HepG2 (cell line): ENCODE measurements around the gene PGPEP1. TPM values are rescaled to one million over a fixed set of nuclear protein-coding genes. Genes with fewer than 3 reads are reported as not detected.

ENCODE experiments used
- ATAC-seq: fragments of 200-7000 bp; cut with Tn5 transposase; 3 replicates; pipeline ENCODE4 v1.9.1; 2020; ENCODE audit warnings: mild to moderate bottlenecking, moderate library complexity
- BruUV-seq: library from RNA; stranded (reverse); fragments of 400-500 nt; replicated peaks from 2 replicates; lab custom pipeline; 2021; lab: Mats Ljungman, UMichigan
- CTCF ChIA-PET: fragments of 300-600 bp; formaldehyde crosslinking; extraction: SDS; loops from one replicate; lab custom pipeline; 2021; ENCODE audit warnings: low total read pairs, inconsistent platforms, low intra/inter-chr PET ratio; lab: Yijun Ruan, JAX
- POLR2A ChIA-PET: fragments of 350-600 bp; sonication (Branson Sonifier 250); formaldehyde crosslinking; loops from one replicate; lab custom pipeline; 2020; ENCODE audit warnings: antibody characterized with exemption, inconsistent platforms; lab: Yijun Ruan, JAX
- DNase-seq: peaks from one replicate; pipeline ENCODE4 v3.0.0-alpha.2; 2015; ENCODE audit warnings: low spot score
- FAIRE-seq: peaks from 3 replicates; lab custom pipeline; 2011; peaks lifted over from hg19 to GRCh38; lab: Jason Lieb, UNC
- H2AFZ ChIP-seq: one replicate; pipeline ENCODE4 v1.6.1; 2011; ENCODE audit warnings: low read length, inconsistent platforms
- H3K27ac ChIP-seq: fragments of 300-600 bp; 3 replicates; pipeline ENCODE4 v1.8.0; 2011; ENCODE audit warnings: mixed run types, mild to moderate bottlenecking, mixed read lengths, low read length, inconsistent platforms; ENCODE audit not compliant: insufficient read depth; ENCODE audit errors: extremely low read length
- H3K27me3 ChIP-seq, 2 experiments: fragments of 200-600 bp in 1 of 2; 2 replicates in 1 of 2; 3 replicates in 1 of 2; pipeline versions ENCODE4 v1.6.0 to v1.8.0; 2011; ENCODE audit warnings: low read length in 2 of 2, mild to moderate bottlenecking in 2 of 2, moderate library complexity in 2 of 2, inconsistent platforms in 1 of 2; ENCODE audit not compliant: insufficient read depth in 2 of 2, control insufficient read depth in 1 of 2
- H3K36me3 ChIP-seq, 2 experiments: fragments of 200-600 bp in 1 of 2; replicated peaks in 1 of 2; 2 replicates in 1 of 2; 3 replicates in 1 of 2; pipeline versions ENCODE4 v1.5.1 to v1.8.0; 2011; ENCODE audit warnings: low read length in 2 of 2, inconsistent platforms in 1 of 2; ENCODE audit not compliant: insufficient read depth in 2 of 2, control insufficient read depth in 1 of 2
- H3K4me1 ChIP-seq: 2 replicates; pipeline ENCODE4 v1.5.1; 2012; ENCODE audit warnings: low read length, inconsistent platforms; ENCODE audit not compliant: insufficient read depth
- H3K4me2 ChIP-seq: 2 replicates; pipeline ENCODE4 v1.6.0; 2011; ENCODE audit warnings: low read depth, low read length, inconsistent platforms
- H3K4me3 ChIP-seq, 3 experiments: fragments of 200-600 bp in 1 of 3; sonication (generic), shearing (Covaris generic) in 1 of 3; replicated peaks in 1 of 3; 2 replicates each; pipeline ENCODE4 v1.5.1; 2011 to 2016; ENCODE audit warnings: low read length in 3 of 3, inconsistent platforms in 2 of 3, low read depth in 2 of 3, mild to moderate bottlenecking in 2 of 3, control low read depth in 1 of 3, mixed read lengths in 1 of 3; ENCODE audit not compliant: insufficient read depth in 1 of 3
- H3K79me2 ChIP-seq: one replicate; pipeline ENCODE4 v1.6.1; 2011; ENCODE audit warnings: low read length, inconsistent platforms; ENCODE audit not compliant: insufficient read depth
- H3K9ac ChIP-seq: 2 replicates; pipeline ENCODE4 v1.6.0; 2011; ENCODE audit warnings: mild to moderate bottlenecking, low read depth, low read length, inconsistent platforms; ENCODE audit not compliant: insufficient read depth
- H3K9me3 ChIP-seq: 2 replicates; pipeline ENCODE4 v1.5.1; 2012; ENCODE audit warnings: mild to moderate bottlenecking, low read length
- H4K20me1 ChIP-seq: 2 replicates; pipeline ENCODE4 v1.6.0; 2011; ENCODE audit warnings: inconsistent platforms, mild to moderate bottlenecking, low read length, moderate library complexity; ENCODE audit not compliant: insufficient read depth
- ZBTB33 ChIP-seq: sonication (generic); formaldehyde crosslinking; IDR thresholded peaks from 2 replicates; pipeline ENCODE4 v1.4.0; 2020; ENCODE audit warnings: missing genetic modification reagents
- ZNF263 ChIP-seq: sonication (generic); formaldehyde crosslinking; IDR thresholded peaks from 2 replicates; pipeline ENCODE4 v1.4.0; 2020; ENCODE audit warnings: missing genetic modification reagents
- ZNF282 ChIP-seq: fragments of 450-650 bp; IDR thresholded peaks from 2 replicates; pipeline ENCODE4 v1.6.1; 2018; ENCODE audit not compliant: partially characterized antibody
- ZNF782 ChIP-seq: sonication (generic); formaldehyde crosslinking; IDR thresholded peaks from 2 replicates; pipeline ENCODE4 v1.4.0; 2020; ENCODE audit warnings: missing genetic modification reagents, mild to moderate bottlenecking, borderline replicate concordance
- WGBS: methylation state at CpG from one replicate; pipeline ENCODE4 v1.1.6; 2017; ENCODE audit warnings: low lambda C conversion rate; 5-methylcytosine and 5-hydroxymethylcytosine counted together
- in situ Hi-C: cut with HindIII; loops from 2 replicates; pipeline ENCODE4 v1.10.0; 2017; ENCODE audit warnings: low pct_unique_long_range_greater_than_20kb; ENCODE audit not compliant: extremely low pct_ligation_motif_present
- intact Hi-C: fragments of 100-400 bp; cut with micrococcal nuclease; formaldehyde crosslinking; loops from one replicate; pipeline ENCODE4 v1.10.0; 2022; ENCODE audit not compliant: unreplicated experiment
- polyA plus RNA-seq, 8 experiments: library from polyadenylated mRNA; depleted of rRNA in 3 of 8; stranded (reverse) in 7 of 8; unstranded in 1 of 8; fragments of >200 nt; fragmentation: Illumina TruSeq in 4 of 8; extraction: Trizol in 4 of 8; gene quantifications; 2 replicates each; pipeline versions ENCODE4 v1.2.1 to v1.2.3, GENCODE V29; 2011 to 2016; ENCODE audit warnings: low read depth in 4 of 8, missing spikeins in 1 of 8, mixed read lengths in 1 of 8; ENCODE audit not compliant: insufficient read depth in 1 of 8
- total RNA-seq, 5 experiments: library from RNA; depleted of rRNA; stranded (reverse); fragments of >200 nt; fragmentation: Illumina TruSeq; extraction: Trizol; gene quantifications; 2 replicates each; pipeline ENCODE4 v1.2.3, GENCODE V29; 2016; ENCODE audit warnings: low read depth in 1 of 5

PGPEP1 gene
- total and polyA plus RNA-seq, 2 of the 13 experiments (the other 11 are each of a cell fraction or from before 2014, with no cell fraction given): 53.1 to 56.6 TPM

GRCh38 chr19:18415178-18415867, 74.9 kb downstream of the PGPEP1 start:
- ATAC-seq (no peak), DNase-seq (no peak), FAIRE-seq (no peak)
- peaks cover 3% of the 10 kb centered on the region for H3K79me2 ChIP-seq
- H3K4me2 ChIP-seq: peak overlapping the region; percentile 60
- peak overlapping the region in 1 of 3 experiments; percentile 31; a peak in 1 of 6 replicates for H3K4me3 ChIP-seq
- in situ Hi-C loops (loop anchor here (10.0 kb wide), 2 partner anchors 141 to 211 kb away; partner anchors contain the start of genes IQCN and RAB3A), intact Hi-C loops (no loop called here)
- no peak for TF ChIP-seq ZNF782 (CRISPR knock-in tag)
- TF ChIP-seq ZNF263 (CRISPR knock-in tag): peak; percentile 84
- peak; percentile 77; the same call in 1 of the 2 replicates for TF ChIP-seq ZBTB33 (CRISPR knock-in tag)
- TF ChIP-seq ZNF282: no peak
- no peaks in the 10 kb centered on the region for H3K9me3 ChIP-seq
- H3K27ac ChIP-seq: no peak overlapping the region
- ChIA-PET CTCF (no interaction called here), POLR2A (interaction anchor here (0.6 to 2.9 kb wide), 6 partner anchors 14 to 135 kb away, joined by 3 to 12 read pairs (median 4); partner anchors contain the start of genes GDF15 and JUND)
- H3K9ac ChIP-seq: no peak overlapping the region
- no peaks in the 10 kb centered on the region for H3K27me3 ChIP-seq
- H2AFZ ChIP-seq: no peak overlapping the region
- H3K4me1 ChIP-seq: peaks cover 59% of the 10 kb centered on the region
- no peaks in the 10 kb centered on the region for H3K36me3 ChIP-seq
- H4K20me1 ChIP-seq: no peaks in the 10 kb centered on the region
- no TSS peak for BruUV-seq
- WGBS: 42% methylated on average over 24 of the region's 25 CpGs
